ENCODE measurements around the gene CRYM.
A peak's percentile ranks its signal among the peaks of the same experiment; 100 is the strongest.
"Not testable (repeated sequence)": the region's sequence is repeated elsewhere in the genome, so short reads cannot be mapped to it uniquely, and the experiment has no call there.

The CRYM gene

DNA sequence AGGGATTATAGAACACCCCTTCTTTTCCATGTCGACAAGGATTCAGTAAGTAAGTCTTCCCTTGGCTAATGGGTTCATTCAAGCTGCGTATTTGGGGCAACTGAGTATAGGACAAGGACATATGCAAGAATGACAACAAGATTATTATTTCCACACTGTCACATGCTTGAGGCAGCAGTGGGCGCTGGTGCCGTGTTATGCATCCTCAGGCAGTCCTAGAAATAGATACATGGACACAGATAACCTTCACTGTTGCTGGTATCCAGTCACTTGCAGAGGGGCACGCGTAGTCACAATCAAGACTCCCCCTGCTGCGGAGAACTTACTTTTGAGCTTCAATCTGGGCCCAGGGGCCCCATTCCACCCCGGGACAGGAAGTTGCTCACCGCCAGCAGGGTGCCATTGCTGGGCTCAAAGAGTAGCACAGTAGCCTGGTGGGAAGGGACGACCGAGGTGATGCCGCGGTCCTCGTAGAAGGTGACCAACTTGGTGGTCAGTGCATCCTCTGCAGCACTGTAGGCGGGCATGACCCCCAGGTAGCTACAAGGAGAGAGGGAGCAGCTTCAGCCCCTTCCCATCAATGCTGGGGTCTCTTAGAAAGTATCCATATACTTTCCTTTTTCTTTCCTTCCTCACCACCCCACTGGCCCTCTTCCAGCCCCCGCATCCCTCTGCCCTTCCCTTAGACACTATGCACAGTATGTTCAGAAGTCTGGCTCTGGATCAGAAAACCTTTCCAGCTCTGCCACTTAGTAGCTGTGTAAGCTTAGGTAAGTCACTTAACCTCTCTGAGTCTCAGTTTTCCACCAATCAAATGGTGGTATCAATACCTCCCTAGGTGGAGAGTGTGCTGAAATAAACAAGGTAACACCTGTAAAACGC is 804 bp downstream of the CRYM start:
- DNase-seq: no peak

- DNase-seq: no peak
These were observed 2.0 kb downstream of the CRYM start for GRCh38 chr16:21276090-21276489.

GRCh38 chr16:21275529-21275928 is 2.6 kb downstream of the CRYM start:
- no peak for DNase-seq

- no peak for DNase-seq
These were observed 3.8 kb downstream of the CRYM start for GRCh38 chr16:21274172-21274726.

- not testable (repeated sequence) for DNase-seq
These were observed 5.3 kb downstream of the CRYM start for GRCh38 chr16:21272763-21273162.

- DNase-seq: no peak
These were observed 5.8 kb downstream of the CRYM start for GRCh38 chr16:21272253-21272652.

DNA sequence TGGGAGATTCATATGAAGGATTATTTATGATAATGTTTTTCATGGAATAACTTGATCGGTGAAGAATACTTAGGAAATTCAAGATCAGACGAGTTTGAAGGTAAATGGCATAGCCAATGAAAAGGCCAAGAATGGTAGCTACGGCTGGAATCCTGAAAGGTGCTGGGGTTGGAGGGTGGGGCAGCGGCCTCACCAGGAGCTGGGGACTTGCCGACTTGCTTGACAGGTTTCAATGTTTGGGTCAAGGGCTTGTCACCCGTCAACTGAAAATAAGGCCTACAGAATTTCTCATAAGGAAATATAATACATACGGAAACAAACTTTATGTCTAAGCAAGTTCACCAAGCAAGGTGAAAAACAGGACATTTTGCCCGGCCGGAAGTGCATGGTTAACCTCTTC is 9.9 kb downstream of the CRYM start:
- DNase-seq: no peak

DNA sequence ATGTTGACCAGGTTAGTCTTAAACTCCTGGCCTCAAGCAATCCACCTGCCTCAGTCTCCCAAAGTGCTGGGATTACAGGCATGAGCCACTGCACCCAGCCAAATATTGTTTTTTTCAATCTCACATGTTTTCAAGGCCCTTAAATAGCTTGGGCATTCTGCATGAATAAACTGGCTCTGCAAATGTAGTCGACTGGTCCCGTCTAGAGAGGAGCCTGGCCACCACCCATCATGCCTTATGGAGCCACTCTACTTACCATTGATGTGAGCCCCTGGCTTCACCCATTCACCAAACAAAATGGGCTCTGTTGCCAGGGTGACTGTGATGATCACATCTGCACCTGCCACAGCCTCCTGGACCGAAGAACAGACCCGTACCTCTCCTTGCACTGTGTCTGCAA is 10.8 kb downstream of the CRYM start:
- no peak for DNase-seq

- no peak for DNase-seq
These were observed 12.8 kb downstream of the CRYM start for GRCh38 chr16:21265104-21265837.

- no peak for DNase-seq
These were observed 13.5 kb downstream of the CRYM start for GRCh38 chr16:21264571-21265036.

DNA sequence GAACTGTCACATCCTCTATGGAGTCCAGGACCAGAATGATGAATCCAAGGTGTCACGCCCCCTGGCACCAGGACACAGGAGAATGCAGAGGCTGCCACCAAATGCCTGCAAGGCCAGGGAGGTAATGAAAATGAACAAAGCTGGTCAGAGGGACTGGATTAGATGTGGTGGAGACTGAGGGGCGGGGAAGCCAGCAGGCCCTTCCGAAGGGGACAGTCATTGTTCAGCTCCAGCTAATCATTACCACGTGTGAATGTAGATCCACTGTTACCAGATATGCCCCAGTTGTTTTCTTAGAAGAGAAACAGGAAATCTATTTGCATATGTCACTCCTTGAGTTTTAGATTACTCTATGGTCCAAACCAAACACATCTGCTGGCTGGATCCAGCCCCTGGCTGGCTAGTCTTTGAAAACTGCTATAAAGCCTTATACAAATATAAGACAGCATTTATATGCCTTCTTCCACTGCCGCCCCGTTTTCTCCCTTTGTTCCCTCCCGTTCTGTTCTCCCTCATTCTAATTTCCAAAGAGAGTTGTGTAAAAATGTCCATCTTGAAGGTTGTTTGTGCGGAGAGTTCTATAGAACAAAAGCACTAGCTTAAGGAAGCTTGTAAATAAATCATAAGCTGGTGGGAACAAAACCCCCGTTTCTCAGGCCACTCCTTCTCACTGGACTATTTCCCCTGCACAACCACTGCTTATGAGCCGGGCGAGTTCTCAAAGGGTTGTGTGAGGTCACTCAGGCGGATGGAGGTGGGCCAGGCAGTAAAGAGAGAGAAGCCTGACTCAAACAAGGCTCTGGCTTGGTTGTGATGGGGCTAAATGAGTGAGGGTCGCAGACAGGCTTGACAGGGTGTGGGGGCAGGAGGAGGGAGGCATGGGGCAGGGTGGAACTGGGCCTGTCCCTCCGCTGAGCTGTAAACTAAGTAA is 14.2 kb downstream of the CRYM start:
- peak; percentile 38 for DNase-seq

- no peak for DNase-seq
These were observed 15.1 kb downstream of the CRYM start for GRCh38 chr16:21262779-21263639.

DNA sequence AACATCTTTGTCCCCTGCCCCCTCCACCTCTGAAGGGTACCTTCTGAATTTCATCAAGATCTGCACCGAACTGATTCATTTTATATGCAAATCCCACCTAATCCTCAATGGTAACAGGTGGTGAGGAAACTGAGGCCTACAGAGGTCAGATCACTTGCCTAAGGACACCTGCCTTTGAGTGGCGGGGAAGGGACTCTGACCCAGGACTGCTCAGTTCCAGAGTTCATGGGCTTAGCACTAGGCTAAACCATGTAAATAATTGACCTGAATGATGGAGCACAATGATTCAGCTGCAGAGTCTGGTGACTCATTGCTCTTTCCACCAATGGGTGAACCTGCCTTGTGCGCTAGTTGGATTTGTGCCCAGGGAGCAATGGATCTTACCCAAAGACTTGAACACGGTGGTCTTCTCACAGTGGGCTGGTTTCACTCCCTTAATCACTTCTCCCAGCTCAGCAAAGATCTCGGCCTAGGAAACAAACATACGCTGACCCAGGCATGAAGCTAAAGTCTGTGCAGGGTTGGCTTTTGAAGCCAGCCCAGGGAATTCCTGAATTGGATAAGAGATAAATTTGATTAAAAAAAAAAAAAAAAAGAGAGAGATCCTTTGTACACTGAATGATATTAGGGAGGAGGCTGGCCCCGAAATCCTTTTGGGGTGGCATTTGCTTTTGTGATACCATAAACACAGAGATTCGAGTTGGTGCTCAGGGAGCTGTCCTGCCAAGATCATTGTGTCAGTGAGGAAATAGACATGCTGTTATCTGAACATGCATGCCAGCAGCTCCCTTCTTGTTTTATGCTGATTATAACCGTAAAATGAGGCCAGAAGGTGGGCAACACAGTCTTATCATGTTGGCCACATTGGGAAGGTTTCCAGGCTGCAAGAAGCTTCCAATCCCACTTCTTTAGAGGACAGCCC is 17.0 kb downstream of the CRYM start:
- DNase-seq: no peak

GRCh38 chr16:21257284-21257683 is 20.8 kb downstream of the CRYM start:
- DNase-seq: no peak

DNA sequence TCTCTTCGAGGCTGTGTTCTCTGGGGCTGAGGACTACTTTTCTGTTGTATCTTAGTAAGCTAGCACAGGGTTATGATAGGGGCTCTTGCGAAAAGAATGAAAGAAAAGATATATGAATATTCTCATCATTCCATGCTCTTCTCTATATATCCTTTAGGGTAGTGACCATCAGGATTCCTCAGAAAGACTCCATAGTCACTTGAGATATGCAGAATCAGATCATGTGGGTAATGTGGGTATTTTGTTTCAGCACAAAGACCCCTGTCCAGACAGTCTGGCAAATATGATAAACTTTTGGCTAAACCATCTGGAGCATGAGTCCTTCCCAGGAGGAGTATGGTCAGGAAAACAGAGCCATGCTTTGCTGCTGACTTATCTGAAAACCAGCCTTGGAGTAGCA is 21.5 kb downstream of the CRYM start:
- no peak for DNase-seq

DNA sequence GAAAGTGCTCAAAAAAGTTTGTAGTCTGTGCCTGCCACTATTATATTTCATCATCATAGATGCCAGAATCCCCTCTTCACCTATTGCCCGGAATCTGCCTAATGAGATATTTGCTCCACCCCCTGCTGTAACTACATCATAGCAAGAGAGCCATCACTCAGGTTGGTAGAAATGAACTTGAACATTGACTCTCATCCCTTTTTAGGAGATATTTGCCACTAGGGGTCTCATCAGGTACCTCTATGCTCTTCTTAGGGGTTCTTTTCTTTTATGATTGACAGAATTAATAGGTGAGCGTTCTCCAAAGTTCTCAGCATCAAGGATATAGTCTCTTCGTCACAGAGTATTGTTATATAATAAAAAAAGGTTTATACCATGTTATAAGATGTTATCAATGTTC is 24.6 kb downstream of the CRYM start:
- DNase-seq: no peak

DNA sequence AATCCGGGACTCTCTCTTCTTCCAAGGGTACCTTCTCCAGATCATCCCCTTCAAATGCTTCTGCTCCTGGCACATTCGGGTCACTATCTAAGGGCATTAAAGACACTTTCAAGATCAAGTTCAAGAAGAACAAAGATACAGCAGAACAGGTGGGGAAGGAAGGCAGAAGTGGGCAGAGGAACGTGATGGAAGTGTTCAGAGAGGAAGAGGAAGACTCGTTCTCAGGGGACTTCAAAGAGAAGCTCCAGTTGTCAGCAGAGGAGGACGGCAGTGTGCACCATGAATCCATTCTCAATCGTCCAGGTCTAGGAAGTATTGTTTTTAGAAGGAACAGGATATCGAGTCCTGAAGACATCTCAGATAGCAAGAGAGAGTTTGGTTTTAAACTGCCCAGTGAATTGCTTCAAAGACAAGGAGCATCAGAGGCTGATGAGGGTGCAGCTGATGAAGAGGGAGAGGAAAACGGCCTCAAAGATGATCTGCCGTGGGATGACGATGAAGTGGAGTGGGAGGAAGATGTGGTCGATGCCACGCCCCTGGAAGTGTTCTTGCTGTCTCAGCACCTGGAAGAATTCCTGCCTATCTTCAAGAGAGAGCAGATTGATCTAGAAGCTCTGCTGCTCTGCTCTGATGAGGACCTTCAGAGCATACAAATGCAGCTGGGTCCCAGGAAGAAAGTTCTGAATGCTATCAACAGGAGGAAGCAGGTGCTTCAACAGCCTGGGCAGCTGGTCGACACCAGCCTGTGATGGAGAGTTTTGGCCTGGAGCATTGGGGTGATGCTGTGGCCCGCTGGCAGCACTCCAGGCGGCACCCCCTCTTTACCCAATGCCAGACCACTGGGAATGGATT is 27.8 kb downstream of the CRYM start:
- no peak for DNase-seq

GRCh38 chr16:21248179-21248578 is 29.9 kb downstream of the CRYM start:
- not testable (repeated sequence) for DNase-seq

- DNase-seq: no peak
These were observed 33.4 kb downstream of the CRYM start for GRCh38 chr16:21244518-21245215.

All from NCI-H1092 treated with DMSO at 0.1 percent for 48 hours (cell line).